Kidney (tissue), 14 donors: ENCODE results near the gene PRDM1. TPM values are rescaled to one million over a fixed set of nuclear protein-coding genes. Genes with fewer than 3 reads are reported as not detected.

Source experiments
- DNase-seq, 5 donors: peaks; one replicate each; pipeline ENCODE4 v3.0.0-alpha.2; 2013 to 2020
- FAIRE-seq: peaks from 2 replicates; lab custom pipeline; 2012; peaks lifted over from hg19 to GRCh38; lab: Jason Lieb, UNC
- H3K27ac ChIP-seq, 2 donors: one replicate each; pipeline ENCODE4 v1.7.0; 2013; ENCODE audit warnings: low read depth in 2 of 2, low read length in 2 of 2, inconsistent platforms in 1 of 2
- H3K27me3 ChIP-seq: one replicate; pipeline ENCODE4 v1.7.1; 2013; ENCODE audit warnings: low read length, inconsistent platforms; ENCODE audit not compliant: control insufficient read depth, insufficient read depth
- H3K36me3 ChIP-seq, 3 donors: one replicate each; pipeline versions ENCODE4 v1.7.0 to v1.7.1; 2013; ENCODE audit warnings: low read length in 3 of 3, control low read depth in 1 of 3, inconsistent platforms in 1 of 3; ENCODE audit not compliant: insufficient read depth in 3 of 3, control insufficient read depth in 2 of 3
- H3K4me1 ChIP-seq, 3 donors: one replicate each; pipeline versions ENCODE4 v1.7.0 to v1.7.1; 2013; ENCODE audit warnings: low read length in 3 of 3, inconsistent platforms in 1 of 3, low read depth in 1 of 3; ENCODE audit not compliant: control insufficient read depth in 2 of 3, insufficient read depth in 2 of 3
- H3K4me3 ChIP-seq, 3 donors: one replicate each; pipeline versions ENCODE4 v1.7.0 to v1.8.1; 2013; ENCODE audit warnings: low read length in 3 of 3, control low read depth in 1 of 3, inconsistent platforms in 1 of 3
- H3K9ac ChIP-seq, 3 donors: one replicate each; pipeline versions ENCODE4 v1.7.0 to v1.7.1; 2013; ENCODE audit warnings: low read length in 3 of 3, control low read depth in 1 of 3, inconsistent platforms in 1 of 3
- H3K9me3 ChIP-seq, 3 donors: one replicate each; pipeline versions ENCODE4 v1.7.0 to v1.7.1; 2013; ENCODE audit warnings: low read length in 3 of 3, control low read depth in 1 of 3, inconsistent platforms in 1 of 3; ENCODE audit not compliant: control insufficient read depth in 2 of 3, insufficient read depth in 1 of 3
- intact Hi-C: fragments of 100-400 bp; cut with DNase I; formaldehyde crosslinking; loops from one replicate; pipeline ENCODE4 v1.11.1; 2022
- polyA plus RNA-seq: library from polyadenylated mRNA; stranded (reverse); fragments of 350-450 nt; fragmentation: Illumina TruSeq; extraction: RNeasy Lipid Tissue Mini Kit (QIAGEN cat#74804); gene quantifications from one replicate; pipeline ENCODE4 v1.2.3, GENCODE V29; 2014; ENCODE audit warnings: low read depth, low replicate concordance; ENCODE audit not compliant: insufficient read depth
- total RNA-seq: library from RNA; stranded (reverse); fragmentation: NEBNext Ultra II Directional; extraction: Animal tissue kit (Norgen Biotek cat#: 25700); gene quantifications from one replicate; pipeline ENCODE4 v1.2.1, GENCODE V29; 2021
- TF ChIP-seq, protein P1 (sequence below): IDR thresholded peaks from 3 replicates; pipeline ENCODE4 v1.5.1; 2012; ENCODE audit warnings: mild to moderate bottlenecking, moderate library complexity, borderline replicate concordance; ENCODE audit not compliant: insufficient read depth; ENCODE audit errors: extremely low read depth
- donor health status: control.
- donor health status: control.
- donor health status: control.
- donor health status: control.
- donor health status: control.
- donor health status: DM: yes; HTN: yes; CAD: no.
- donor health status: Normal renal cell carcinoma (clear cell type).

PRDM1 gene
- total and polyA plus RNA-seq, 2 donors from 2014 or later: 0.86 to 23.0 TPM

DNA sequence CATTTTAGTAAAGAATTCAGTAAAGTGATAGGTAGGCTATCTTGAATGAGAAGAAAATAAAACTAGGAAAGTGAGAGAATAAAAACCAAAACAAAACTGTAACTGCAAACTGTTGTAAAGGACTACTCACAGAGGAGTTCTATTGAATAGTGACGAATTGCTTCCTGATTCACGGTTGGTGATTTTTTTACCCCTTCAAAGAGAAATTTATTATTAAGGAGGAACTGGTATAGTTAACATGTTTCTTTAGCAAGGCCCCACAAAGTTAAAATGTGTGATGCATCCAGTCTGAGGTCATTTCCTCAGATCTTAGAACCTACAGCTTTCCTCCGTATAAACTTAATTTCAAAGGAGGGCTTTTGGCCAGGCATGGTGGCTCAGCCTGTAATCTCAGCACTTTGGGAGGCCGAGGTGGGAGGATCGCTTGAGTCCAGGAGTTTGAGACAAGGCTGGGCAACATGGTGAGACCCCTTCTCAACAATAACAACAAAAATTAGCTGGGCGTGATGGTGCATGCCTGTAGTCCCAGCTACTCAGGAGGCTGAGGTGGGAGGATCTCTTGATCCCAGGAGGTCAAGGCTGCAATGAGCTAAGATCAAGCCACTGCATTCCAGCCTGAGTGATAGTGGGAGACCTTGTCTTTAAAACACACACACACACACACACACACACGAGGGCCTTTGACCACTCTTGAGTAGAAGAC is 8.3 kb downstream of the PRDM1 start:
- DNase-seq (no peak), FAIRE-seq (no peak)
- Histone ChIP-seq H3K9me3 (no peaks in the 10 kb centered on the region), H3K4me1 (no peaks in the 10 kb centered on the region), H3K27me3 (peaks cover 2% of the 10 kb centered on the region), H3K9ac (no peak overlapping the region), H3K27ac (no peak overlapping the region), H3K4me3 (no peak overlapping the region), H3K36me3 (no peaks in the 10 kb centered on the region)
- intact Hi-C loops: no loop called here
- TF ChIP-seq, protein P1, sequence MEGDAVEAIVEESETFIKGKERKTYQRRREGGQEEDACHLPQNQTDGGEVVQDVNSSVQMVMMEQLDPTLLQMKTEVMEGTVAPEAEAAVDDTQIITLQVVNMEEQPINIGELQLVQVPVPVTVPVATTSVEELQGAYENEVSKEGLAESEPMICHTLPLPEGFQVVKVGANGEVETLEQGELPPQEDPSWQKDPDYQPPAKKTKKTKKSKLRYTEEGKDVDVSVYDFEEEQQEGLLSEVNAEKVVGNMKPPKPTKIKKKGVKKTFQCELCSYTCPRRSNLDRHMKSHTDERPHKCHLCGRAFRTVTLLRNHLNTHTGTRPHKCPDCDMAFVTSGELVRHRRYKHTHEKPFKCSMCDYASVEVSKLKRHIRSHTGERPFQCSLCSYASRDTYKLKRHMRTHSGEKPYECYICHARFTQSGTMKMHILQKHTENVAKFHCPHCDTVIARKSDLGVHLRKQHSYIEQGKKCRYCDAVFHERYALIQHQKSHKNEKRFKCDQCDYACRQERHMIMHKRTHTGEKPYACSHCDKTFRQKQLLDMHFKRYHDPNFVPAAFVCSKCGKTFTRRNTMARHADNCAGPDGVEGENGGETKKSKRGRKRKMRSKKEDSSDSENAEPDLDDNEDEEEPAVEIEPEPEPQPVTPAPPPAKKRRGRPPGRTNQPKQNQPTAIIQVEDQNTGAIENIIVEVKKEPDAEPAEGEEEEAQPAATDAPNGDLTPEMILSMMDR: no peak

DNA sequence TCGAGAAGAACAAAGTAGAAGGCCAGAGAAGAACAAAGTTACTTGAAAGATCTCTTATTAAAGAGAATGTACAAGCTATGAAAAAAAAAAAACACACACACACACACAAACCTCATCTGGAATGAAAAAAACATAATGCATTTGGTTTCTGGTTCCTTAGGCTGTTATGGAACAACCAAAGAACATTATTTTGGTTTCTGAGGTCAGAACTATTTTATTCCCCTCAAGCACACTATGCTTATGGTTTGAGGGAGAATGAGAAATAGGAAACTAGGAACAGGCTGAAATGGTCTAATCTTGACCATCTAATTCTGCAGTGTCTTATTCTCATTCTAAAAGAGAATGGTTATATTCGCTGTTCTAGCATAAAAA is 8.8 kb downstream of the PRDM1 start:
- no peak overlapping the region for H3K4me3 ChIP-seq
- H3K27ac ChIP-seq: no peak overlapping the region
- DNase-seq (no peak), FAIRE-seq (no peak)
- no peaks in the 10 kb centered on the region for H3K4me1 ChIP-seq
- H3K27me3 ChIP-seq: peaks cover 2% of the 10 kb centered on the region
- TF ChIP-seq, protein P1: no peak
- H3K9me3 ChIP-seq: no peaks in the 10 kb centered on the region
- H3K36me3 ChIP-seq: no peaks in the 10 kb centered on the region
- no peak overlapping the region for H3K9ac ChIP-seq
- intact Hi-C loops: no loop called here

DNA sequence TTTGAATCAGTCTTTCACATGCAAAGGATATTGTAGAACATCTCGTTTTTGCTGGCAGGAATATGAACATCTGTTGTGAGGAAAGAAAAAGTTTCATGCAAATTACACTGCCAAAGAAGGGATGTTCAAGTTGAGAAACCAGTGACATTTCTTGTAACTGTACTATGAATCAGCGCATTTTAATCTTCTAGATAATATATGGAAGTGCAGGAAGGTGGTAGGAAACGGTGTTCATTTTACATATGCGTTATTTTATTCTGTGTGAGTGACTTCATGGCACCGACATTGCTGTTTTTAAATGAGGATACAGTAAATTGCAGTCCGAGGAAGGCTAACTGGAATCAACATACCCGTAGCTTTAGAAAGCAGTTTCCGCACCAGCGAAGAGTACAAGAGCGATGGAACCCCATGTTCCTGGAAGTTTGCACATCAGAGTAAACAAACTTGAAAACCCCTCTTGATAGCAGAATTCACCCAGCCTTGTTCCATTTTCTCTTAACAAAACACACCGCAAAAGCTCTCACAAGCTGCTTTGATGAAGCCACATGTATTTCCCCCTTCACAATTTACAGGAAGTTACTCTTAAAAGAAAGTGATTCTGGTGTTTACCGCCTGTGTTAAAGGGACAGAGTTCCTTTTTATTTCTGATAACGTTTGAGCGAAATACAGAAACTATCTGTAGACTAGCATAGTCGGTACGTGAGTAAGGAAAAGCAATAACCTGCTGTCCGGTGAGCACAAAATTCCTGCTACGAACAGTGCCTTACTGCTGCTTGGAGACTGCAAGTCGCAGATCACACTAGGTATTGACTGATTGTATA is 11.5 kb downstream of the PRDM1 start:
- Histone ChIP-seq H3K4me3 (peak overlapping the region; percentile 52 to 63 (median 60)), H3K27ac (peak overlapping the region; percentile 35 to 79), H3K9ac (peak overlapping the region; percentile 10 to 48 (median 27)), H3K4me1 (no peaks in the 10 kb centered on the region), H3K9me3 (no peaks in the 10 kb centered on the region), H3K27me3 (no peaks in the 10 kb centered on the region), H3K36me3 (no peaks in the 10 kb centered on the region)
- intact Hi-C loops: no loop called here
- DNase-seq: no peak
- no peak for FAIRE-seq
- TF ChIP-seq, protein P1: no peak
